ENCODE data around the gene KCNJ18.
"Not testable (repeated sequence)": the region's sequence is repeated elsewhere in the genome, so short reads cannot be mapped to it uniquely, and the experiment has no call there.

- not testable (repeated sequence) for TF ChIP-seq CTCF, POLR2A (IDR thresholded peaks at IDR 0.05)
Measured at GRCh38 chr17:21701090-21701489, 8.8 kb downstream of the KCNJ18 start.
